ENCODE results near the gene PPM1N. TPM values are rescaled to one million over a fixed set of nuclear protein-coding genes. Genes with fewer than 3 reads are reported as not detected.

Gene PPM1N
- total RNA-seq, 1 donor from 2014 or later = 0.67 TPM

DNA sequence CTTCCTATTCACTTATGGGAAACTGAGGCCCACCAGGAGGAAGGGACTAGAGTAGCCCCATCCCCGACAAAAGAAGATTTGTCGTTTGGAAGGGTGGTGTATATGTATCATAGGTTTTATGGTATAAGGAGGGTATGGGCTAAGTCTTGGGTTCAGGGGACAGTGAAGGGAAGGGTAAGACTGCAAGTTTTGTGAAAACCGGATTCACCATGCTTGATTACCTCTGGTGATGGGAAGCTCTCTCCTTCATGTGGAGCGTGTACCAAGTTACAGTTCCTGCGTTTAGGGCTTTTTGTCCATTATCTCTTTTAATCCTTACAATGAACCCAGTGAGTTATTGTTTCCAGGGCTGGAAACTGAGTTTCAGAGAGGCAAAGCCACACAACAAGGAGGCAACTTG is 12.8 kb downstream of the PPM1N start:
- ATAC-seq (no peak), DNase-seq (no peak)
- Histone ChIP-seq H3K36me3 (no peaks in the 10 kb centered on the region), H3K4me1 (peaks cover 50% of the 10 kb centered on the region), H3K27me3 (no peaks in the 10 kb centered on the region), H3K4me3 (no peak overlapping the region), H3K27ac (no peak overlapping the region), H3K9me3 (no peaks in the 10 kb centered on the region)
- TF ChIP-seq, protein P1, sequence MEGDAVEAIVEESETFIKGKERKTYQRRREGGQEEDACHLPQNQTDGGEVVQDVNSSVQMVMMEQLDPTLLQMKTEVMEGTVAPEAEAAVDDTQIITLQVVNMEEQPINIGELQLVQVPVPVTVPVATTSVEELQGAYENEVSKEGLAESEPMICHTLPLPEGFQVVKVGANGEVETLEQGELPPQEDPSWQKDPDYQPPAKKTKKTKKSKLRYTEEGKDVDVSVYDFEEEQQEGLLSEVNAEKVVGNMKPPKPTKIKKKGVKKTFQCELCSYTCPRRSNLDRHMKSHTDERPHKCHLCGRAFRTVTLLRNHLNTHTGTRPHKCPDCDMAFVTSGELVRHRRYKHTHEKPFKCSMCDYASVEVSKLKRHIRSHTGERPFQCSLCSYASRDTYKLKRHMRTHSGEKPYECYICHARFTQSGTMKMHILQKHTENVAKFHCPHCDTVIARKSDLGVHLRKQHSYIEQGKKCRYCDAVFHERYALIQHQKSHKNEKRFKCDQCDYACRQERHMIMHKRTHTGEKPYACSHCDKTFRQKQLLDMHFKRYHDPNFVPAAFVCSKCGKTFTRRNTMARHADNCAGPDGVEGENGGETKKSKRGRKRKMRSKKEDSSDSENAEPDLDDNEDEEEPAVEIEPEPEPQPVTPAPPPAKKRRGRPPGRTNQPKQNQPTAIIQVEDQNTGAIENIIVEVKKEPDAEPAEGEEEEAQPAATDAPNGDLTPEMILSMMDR (IDR thresholded peaks at IDR 0.05) = no peak
- intact Hi-C loops (cut with DNase I) = no loop called here

DNA sequence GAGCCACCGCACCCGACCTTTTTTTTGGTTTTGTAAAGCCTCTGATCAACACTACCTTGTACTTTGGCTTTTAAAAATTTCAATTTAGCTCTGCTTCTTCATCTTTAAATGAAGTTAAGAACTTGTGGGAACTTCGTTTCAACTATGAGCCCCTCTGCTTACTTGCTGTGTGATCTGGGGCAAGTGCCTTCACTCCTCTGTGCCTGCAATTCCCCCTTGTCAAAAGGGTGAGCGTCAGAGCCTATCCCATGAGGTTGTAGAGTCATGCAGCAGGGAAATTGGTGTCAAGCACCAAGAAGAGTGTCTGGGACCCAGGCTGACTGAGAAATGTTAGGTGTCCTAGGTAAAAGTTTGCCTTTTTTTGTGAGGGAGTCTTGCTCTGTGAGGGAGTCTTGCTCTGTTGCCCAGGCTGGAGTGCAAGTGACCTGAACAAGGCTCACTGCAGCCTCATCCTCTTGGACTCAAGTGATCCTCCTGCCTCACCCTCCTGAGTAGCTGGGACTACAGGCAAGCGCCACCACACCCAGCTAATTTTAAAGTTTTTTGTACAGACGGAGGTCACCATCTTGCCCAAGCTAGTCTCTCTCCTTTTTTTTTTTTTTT is 14.7 kb downstream of the PPM1N start:
- Histone ChIP-seq H3K27ac (peak overlapping the region; percentile 81), H3K4me1 (peaks cover 50% of the 10 kb centered on the region)
- ATAC-seq = no peak

DNA sequence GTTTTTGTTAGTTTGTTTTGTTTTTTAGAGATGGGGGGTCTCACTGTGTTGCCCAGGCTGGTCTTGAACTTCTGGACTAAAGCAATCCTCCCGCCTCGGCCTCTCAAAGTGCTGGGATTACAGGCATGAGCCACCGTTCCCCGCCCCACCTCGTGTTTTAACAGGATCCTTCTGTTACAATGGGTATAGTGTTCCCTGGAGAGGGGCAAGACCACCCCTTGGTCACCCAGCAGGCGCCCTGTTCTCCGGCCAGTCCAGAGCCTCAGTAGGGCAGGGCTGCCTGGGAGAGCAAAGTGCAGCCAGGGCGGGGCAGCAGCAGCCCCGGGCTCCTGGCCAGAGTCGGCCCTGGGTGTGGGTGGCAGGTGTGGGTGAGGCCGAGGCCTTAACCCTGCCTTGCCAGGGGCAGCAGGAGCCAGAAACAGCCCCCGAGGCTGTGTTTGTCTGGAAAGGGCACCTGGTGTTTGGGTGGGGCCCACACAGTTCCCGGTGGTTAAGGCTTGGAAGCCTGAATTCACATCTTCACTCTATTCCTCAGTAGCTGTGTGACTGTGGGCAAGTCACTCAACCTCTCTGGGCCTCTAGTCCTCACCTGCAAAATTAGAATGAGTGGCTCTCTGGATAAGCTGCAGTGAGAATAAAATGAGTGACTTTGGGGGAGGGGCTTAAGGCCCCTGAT is 16.3 kb downstream of the PPM1N start:
- Histone ChIP-seq H3K4me3 (peak overlapping the region; percentile 8), H3K4me1 (peaks cover 49% of the 10 kb centered on the region)
- ATAC-seq = peak; percentile 76

More for the DNA sequence above, 14.7 kb downstream of the PPM1N start:
- no peak for DNase-seq
- intact Hi-C loops (cut with DNase I) = no loop called here
- H3K9me3 ChIP-seq = no peaks in the 10 kb centered on the region
- peaks cover 5% of the 10 kb centered on the region for H3K36me3 ChIP-seq
- H3K27me3 ChIP-seq = no peaks in the 10 kb centered on the region
- no peak overlapping the region for H3K4me3 ChIP-seq
- TF ChIP-seq, protein P1 (IDR thresholded peaks at IDR 0.05) = no peak

DNA sequence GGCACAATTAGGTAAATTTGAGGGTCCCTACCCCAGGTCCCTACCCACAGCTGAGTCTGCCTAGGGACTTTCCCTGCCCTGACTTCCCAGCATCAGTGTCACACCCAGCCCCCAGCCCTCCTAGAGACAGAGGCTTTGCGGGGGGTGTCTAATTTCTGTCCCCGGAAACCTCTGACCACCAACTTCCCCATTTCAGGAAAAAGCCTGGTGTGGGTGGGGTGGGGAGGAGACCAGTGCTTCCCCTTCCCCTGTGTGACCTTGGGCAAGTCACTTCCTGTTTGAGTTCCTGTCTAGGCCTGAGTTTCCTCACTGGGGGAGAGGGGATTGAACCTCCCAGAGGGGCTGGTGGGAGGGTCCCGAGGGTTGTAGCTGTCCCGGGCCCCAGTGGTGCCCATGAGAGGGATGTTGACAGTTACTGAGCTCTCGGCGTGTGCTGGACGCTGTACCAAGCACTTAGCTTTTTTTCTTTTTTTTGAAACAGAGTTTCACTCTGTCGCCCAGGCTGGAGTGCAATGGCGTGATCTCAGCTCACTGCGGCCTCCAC is 16.9 kb downstream of the PPM1N start:
- Histone ChIP-seq H3K27ac (peak overlapping the region; percentile 81), H3K36me3 (peaks cover 24% of the 10 kb centered on the region), H3K27me3 (no peaks in the 10 kb centered on the region), H3K4me3 (no peak overlapping the region), H3K9me3 (no peaks in the 10 kb centered on the region), H3K4me1 (peaks cover 43% of the 10 kb centered on the region)
- TF ChIP-seq, protein P1 (IDR thresholded peaks at IDR 0.05) = no peak
- ATAC-seq (peak; percentile 82), DNase-seq (peak; percentile 74)
- intact Hi-C loops (cut with DNase I) = no loop called here

More for the DNA sequence above, 16.3 kb downstream of the PPM1N start:
- Histone ChIP-seq H3K27ac (peak overlapping the region; percentile 81), H3K27me3 (no peaks in the 10 kb centered on the region), H3K9me3 (no peaks in the 10 kb centered on the region), H3K36me3 (peaks cover 19% of the 10 kb centered on the region)
- intact Hi-C loops (cut with DNase I) = no loop called here
- TF ChIP-seq, protein P1 (IDR thresholded peaks at IDR 0.05) = no peak
- peak; percentile 83 for DNase-seq

DNA sequence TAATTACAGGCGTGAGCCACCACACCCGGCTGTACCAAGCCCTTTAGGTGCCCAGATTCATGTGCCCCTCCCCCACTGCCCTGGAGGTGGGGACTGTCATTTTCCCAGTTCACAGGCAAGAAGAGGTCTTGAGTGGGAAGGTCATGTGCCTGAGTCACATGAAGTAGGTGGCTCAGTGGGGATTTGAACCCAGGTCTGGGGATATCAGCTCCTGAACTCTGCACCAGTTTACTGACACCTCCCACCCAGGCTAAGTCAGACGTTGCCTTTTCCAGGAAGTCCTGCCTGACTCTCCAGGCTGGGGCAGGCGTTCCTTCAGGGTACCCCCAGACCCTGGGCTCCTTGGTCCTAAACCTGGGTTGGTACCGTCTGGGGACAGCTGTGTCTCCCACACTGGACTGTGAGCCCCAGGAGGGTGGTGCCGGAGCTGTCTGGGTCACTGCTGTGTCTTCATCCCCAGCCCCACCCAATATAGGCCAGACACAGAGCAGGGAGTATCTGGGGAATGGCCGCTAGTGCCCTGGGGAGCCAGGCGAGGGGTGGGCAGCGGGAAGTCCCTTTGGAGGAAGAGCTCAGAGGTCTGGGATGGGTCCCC is 17.7 kb downstream of the PPM1N start:
- H3K4me1 ChIP-seq = peaks cover 37% of the 10 kb centered on the region
- TF ChIP-seq, protein P1 (IDR thresholded peaks at IDR 0.05) = no peak
- intact Hi-C loops (cut with DNase I) = no loop called here
- H3K4me3 ChIP-seq = no peak overlapping the region
- peak overlapping the region; percentile 81 for H3K27ac ChIP-seq
- peak; percentile 80 for DNase-seq
- peaks cover 31% of the 10 kb centered on the region for H3K36me3 ChIP-seq
- no peaks in the 10 kb centered on the region for H3K9me3 ChIP-seq
- H3K27me3 ChIP-seq = no peaks in the 10 kb centered on the region
- ATAC-seq = peak; percentile 69

All from upper lobe of right lung (tissue), 1 donor.